ENCODE measurements around the gene LIPA.

DNA sequence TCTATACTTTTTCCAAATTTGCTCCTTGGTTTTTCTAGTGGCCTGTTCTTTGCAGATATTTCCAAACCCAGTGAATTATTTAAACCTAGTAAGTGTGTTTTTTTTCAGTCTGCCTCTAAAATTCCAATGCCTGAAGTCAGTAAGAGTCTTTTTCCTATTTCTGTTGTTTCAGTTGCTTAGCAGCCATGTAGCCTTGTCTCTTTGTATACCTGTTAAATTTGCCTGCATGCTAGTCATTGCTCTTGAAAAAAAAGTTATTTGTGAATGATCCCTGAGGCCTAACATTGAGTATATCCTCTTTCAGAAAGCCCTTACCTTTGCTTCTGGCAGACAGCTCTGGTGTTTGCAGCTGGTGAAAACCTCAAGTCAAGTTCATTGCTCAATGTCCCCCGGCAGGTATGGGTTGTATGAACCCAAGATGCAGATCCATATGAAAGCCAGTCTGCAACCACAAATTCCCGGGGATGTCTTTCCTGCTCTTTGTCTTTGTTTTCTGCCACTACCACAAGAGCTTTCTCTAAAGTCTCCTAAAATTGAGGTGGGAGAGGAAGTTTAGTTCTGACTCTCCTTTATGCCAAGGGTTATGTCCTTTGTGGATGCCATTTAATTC lies 80.2 kb downstream of the LIPA start:
- TF ChIP-seq, protein P1, sequence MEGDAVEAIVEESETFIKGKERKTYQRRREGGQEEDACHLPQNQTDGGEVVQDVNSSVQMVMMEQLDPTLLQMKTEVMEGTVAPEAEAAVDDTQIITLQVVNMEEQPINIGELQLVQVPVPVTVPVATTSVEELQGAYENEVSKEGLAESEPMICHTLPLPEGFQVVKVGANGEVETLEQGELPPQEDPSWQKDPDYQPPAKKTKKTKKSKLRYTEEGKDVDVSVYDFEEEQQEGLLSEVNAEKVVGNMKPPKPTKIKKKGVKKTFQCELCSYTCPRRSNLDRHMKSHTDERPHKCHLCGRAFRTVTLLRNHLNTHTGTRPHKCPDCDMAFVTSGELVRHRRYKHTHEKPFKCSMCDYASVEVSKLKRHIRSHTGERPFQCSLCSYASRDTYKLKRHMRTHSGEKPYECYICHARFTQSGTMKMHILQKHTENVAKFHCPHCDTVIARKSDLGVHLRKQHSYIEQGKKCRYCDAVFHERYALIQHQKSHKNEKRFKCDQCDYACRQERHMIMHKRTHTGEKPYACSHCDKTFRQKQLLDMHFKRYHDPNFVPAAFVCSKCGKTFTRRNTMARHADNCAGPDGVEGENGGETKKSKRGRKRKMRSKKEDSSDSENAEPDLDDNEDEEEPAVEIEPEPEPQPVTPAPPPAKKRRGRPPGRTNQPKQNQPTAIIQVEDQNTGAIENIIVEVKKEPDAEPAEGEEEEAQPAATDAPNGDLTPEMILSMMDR (conservative IDR thresholded peaks at IDR 0.05), result no peak
- no peak for TF ChIP-seq EZH2 (IDR thresholded peaks at IDR 0.05; ENCODE audit: low read depth)
